OCI-LY7 (cell line): Measurements from ENCODE around the gene ZBTB7A. TPM values are rescaled to one million over a fixed set of nuclear protein-coding genes. Genes with fewer than 3 reads are reported as not detected.

Experiments used
- BruUV-seq: library from RNA; stranded (reverse); fragments of 400-500 nt; replicated peaks from 2 replicates; lab custom pipeline; 2021; lab: Mats Ljungman, UMichigan
- CTCF ChIA-PET: fragments of 300-600 bp; sonication (Branson Sonifier 250); formaldehyde crosslinking; loops from one replicate; lab custom pipeline; 2022; ENCODE audit warnings: antibody characterized with exemption; ENCODE audit not compliant: unreplicated experiment; lab: Charles Lee
- POLR2A ChIA-PET: fragments of 300-600 bp; sonication (Branson Sonifier 250); formaldehyde crosslinking; loops from one replicate; lab custom pipeline; 2022; ENCODE audit warnings: antibody characterized with exemption; lab: Charles Lee
- DNase-seq: peaks from one replicate; pipeline ENCODE4 v3.0.0-alpha.2; 2015; ENCODE audit warnings: low spot score
- H2AFZ ChIP-seq: fragments of 200-600 bp; sonication (generic), shearing (Covaris generic); 2 replicates; pipeline ENCODE4 v1.6.1; 2014; ENCODE audit warnings: mild to moderate bottlenecking, antibody characterized with exemption, low read length, moderate library complexity
- H3K27ac ChIP-seq: fragments of 200-600 bp; sonication (generic); 2 replicates; pipeline ENCODE4 v1.5.1; 2014; ENCODE audit warnings: mixed run types, low read depth, mild to moderate bottlenecking, moderate library complexity, low read length, inconsistent platforms; ENCODE audit not compliant: poor library complexity, severe bottlenecking
- H3K36me3 ChIP-seq: fragments of 200-600 bp; sonication (generic); 2 replicates; pipeline ENCODE4 v1.6.1; 2014; ENCODE audit warnings: mild to moderate bottlenecking, antibody characterized with exemption, low read length, moderate library complexity, mixed read lengths; ENCODE audit not compliant: insufficient read depth
- H3K4me1 ChIP-seq: fragments of 200-600 bp; sonication (generic); 2 replicates; pipeline ENCODE4 v1.5.1; 2014; ENCODE audit warnings: mild to moderate bottlenecking, low read length; ENCODE audit not compliant: insufficient read depth, poor library complexity, severe bottlenecking
- H3K4me2 ChIP-seq: fragments of 200-600 bp; sonication (generic); 2 replicates; pipeline ENCODE4 v1.6.1; 2014; ENCODE audit warnings: mild to moderate bottlenecking, low read length
- H3K4me3 ChIP-seq: fragments of 200-600 bp; sonication (generic); 2 replicates; pipeline ENCODE4 v1.5.1; 2014; ENCODE audit warnings: mild to moderate bottlenecking, low read depth, low read length; ENCODE audit not compliant: poor library complexity, severe bottlenecking
- H3K79me2 ChIP-seq: fragments of 200-600 bp; sonication (generic); 2 replicates; pipeline ENCODE4 v1.6.1; 2016; ENCODE audit warnings: low read depth, mild to moderate bottlenecking, low read length, moderate library complexity, mixed read lengths; ENCODE audit not compliant: insufficient read depth
- H3K9me2 ChIP-seq: fragments of 200-600 bp; sonication (generic); 2 replicates; pipeline ENCODE4 v1.6.1; 2016; ENCODE audit warnings: mild to moderate bottlenecking, low read length, mixed read lengths; ENCODE audit not compliant: insufficient read depth
- H3K9me3 ChIP-seq: fragments of 200-600 bp; sonication (generic); 2 replicates; pipeline ENCODE4 v1.6.1; 2014; ENCODE audit warnings: mild to moderate bottlenecking, mixed run types, low read length, mixed read lengths
- H4K20me1 ChIP-seq: fragments of 200-600 bp; sonication (generic); 2 replicates; pipeline ENCODE4 v1.6.1; 2014; ENCODE audit warnings: mild to moderate bottlenecking, antibody characterized with exemption, low read length, moderate library complexity, mixed read lengths; ENCODE audit not compliant: insufficient read depth
- EZH2phosphoT487 ChIP-seq: fragments of 200-600 bp; sonication (generic); IDR thresholded peaks from 2 replicates; pipeline ENCODE4 v1.6.1; 2018; ENCODE audit warnings: low read depth, borderline replicate concordance, mild to moderate bottlenecking, mixed run types, antibody characterized with exemption, low read length, moderate library complexity, mixed read lengths
- intact Hi-C: fragments of 100-400 bp; cut with micrococcal nuclease; formaldehyde crosslinking; loops from one replicate; pipeline ENCODE4 v1.10.0; 2022; ENCODE audit not compliant: unreplicated experiment
- total RNA-seq, 2 experiments: library from RNA; depleted of rRNA in 1 of 2; stranded (reverse); fragments of >200 nt in 1 of 2; shearing (Covaris generic) in 1 of 2; gene quantifications; 2 replicates each; pipeline ENCODE4 v1.2.3, GENCODE V29; 2014 to 2022
- TF ChIP-seq, protein P1 (sequence below): fragments of 200-600 bp; sonication (generic); conservative IDR thresholded peaks from 2 replicates; pipeline ENCODE4 v1.5.1; 2014; ENCODE audit warnings: mild to moderate bottlenecking, antibody characterized with exemption, low read length, moderate library complexity, mixed read lengths

The ZBTB7A gene
- total RNA-seq, 2 experiments from 2014 or later: 17.2 to 29.3 TPM

DNA sequence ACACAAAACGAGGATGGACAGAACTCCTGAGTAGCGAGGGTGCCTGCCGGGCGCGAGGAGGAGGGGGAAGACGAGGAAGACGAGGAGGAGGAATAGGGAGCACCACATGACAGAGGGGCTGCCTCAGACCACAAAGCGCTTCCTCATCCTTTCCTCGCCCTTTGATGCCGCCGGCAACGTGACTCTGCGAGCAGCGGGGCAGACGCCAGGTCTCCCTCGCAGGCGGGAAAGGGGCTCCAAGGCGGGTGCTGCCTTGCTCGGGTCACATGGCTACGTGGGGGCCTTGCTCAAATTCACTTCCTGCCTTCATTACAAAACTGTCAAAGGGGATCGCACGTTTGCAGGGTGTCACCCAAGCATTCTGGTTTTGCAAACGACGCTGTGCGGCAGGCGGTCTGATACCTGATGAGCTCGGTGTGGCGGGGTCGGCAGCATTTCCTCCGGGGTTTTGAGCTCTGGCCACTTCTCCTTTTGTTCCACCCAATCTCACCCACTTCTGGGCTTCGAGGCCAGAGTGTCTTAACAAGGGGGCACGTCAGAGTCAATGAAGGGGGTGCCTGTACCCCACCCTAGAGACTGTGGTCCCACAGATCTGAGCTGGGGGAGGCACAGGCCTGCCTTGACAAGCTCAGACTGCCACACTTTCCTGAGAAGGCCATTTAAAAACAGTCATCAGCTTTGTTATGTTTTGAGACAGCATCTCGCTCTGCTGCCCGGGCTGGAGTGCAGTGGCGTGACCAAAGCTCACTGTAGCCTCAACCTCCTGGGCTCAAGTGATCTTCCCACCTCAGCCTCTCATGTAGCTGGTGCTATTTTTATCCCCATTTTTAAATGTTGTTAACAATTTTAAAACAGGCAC, 42.3 kb upstream of the ZBTB7A start:
- no peak overlapping the region for H3K4me2 ChIP-seq
- no peak for DNase-seq
- no peaks in the 10 kb centered on the region for H3K4me1 ChIP-seq
- H4K20me1 ChIP-seq: no peaks in the 10 kb centered on the region
- peaks cover 83% of the 10 kb centered on the region for H3K36me3 ChIP-seq
- H3K9me2 ChIP-seq: no peaks in the 10 kb centered on the region
- TF ChIP-seq, protein P1, sequence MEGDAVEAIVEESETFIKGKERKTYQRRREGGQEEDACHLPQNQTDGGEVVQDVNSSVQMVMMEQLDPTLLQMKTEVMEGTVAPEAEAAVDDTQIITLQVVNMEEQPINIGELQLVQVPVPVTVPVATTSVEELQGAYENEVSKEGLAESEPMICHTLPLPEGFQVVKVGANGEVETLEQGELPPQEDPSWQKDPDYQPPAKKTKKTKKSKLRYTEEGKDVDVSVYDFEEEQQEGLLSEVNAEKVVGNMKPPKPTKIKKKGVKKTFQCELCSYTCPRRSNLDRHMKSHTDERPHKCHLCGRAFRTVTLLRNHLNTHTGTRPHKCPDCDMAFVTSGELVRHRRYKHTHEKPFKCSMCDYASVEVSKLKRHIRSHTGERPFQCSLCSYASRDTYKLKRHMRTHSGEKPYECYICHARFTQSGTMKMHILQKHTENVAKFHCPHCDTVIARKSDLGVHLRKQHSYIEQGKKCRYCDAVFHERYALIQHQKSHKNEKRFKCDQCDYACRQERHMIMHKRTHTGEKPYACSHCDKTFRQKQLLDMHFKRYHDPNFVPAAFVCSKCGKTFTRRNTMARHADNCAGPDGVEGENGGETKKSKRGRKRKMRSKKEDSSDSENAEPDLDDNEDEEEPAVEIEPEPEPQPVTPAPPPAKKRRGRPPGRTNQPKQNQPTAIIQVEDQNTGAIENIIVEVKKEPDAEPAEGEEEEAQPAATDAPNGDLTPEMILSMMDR: no peak
- no peak for TF ChIP-seq EZH2phosphoT487
- intact Hi-C loops: no loop called here
- no peak overlapping the region for H3K27ac ChIP-seq
- no peak overlapping the region for H2AFZ ChIP-seq
- H3K4me3 ChIP-seq: no peak overlapping the region
- H3K9me3 ChIP-seq: no peaks in the 10 kb centered on the region
- ChIA-PET POLR2A (interaction anchor here (0.6 kb wide), 1 partner anchor 1311 kb away, joined by 4 read pairs; no protein-coding TSS in a partner anchor), CTCF (no interaction called here)
- TSS peak; percentile 23 for BruUV-seq
- H3K79me2 ChIP-seq: no peaks in the 10 kb centered on the region

DNA sequence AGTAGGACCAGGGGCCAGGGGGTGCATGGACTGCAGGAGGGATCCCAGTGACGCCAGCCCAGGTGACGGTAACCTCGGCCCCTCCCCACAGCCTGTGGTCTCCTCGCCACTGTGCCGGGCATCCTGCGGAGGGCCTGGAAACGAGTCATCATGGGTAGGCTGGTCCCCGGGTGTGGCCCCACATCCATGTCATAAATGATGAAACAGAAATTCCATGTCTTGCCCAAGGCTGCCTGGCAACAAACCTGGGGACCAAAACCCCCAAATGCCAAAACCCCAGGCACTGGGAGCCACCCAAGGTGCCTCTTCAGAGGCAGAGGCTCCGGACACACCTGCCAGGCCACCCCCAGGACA, 36.4 kb upstream of the ZBTB7A start:
- Histone ChIP-seq H3K4me1 (no peaks in the 10 kb centered on the region), H3K79me2 (no peaks in the 10 kb centered on the region), H3K36me3 (peaks cover 64% of the 10 kb centered on the region), H4K20me1 (no peaks in the 10 kb centered on the region), H3K27ac (no peak overlapping the region), H3K9me3 (no peaks in the 10 kb centered on the region), H3K9me2 (no peaks in the 10 kb centered on the region), H2AFZ (no peak overlapping the region), H3K4me3 (no peak overlapping the region), H3K4me2 (no peak overlapping the region)
- no TSS peak for BruUV-seq
- ChIA-PET CTCF (no interaction called here), POLR2A (no interaction called here)
- intact Hi-C loops: no loop called here
- TF ChIP-seq, protein P1: no peak
- TF ChIP-seq EZH2phosphoT487: no peak
- no peak for DNase-seq

DNA sequence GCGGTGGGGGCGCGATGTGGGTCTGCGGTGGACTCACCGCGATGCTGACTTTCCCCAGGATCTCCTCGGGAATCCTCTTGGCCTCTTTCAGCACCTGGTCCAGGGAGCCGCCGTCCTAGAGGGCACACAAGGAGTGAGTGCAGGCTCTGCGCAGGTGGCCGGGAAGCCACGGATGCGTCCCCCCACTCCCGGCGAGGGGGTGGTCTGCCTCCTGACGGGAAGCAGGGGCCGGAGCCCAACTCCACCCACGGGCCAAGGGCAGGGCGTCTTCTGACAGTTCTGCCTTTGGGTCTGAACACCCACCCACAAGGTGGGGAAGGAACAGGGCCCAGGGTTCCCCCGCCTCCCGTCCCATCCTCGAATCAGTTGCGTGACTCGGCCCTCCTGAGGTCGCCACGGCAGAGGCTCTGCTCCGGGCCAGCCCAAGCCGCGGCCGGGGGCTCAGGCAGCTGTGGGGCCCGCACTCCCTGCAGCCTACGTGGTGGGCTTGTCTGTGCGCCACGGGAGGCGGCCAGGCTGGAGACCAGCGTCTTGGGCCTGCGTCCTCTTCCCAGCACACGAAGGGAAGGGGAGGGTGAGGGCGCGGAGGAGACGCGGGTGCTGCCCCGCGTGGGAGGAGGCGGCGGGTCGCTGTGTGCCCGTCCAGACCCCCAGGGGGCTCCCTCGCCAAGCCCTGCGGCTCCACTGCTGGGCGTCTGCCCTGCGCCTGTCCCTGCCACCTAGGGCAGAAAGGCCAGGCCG, 35.8 kb upstream of the ZBTB7A start:
- BruUV-seq: no TSS peak
- peaks cover 65% of the 10 kb centered on the region for H3K36me3 ChIP-seq
- H3K4me2 ChIP-seq: no peak overlapping the region
- CTCF ChIA-PET: no interaction called here
- H3K4me1 ChIP-seq: no peaks in the 10 kb centered on the region
- no peaks in the 10 kb centered on the region for H3K9me2 ChIP-seq
- DNase-seq: no peak
- no peak overlapping the region for H3K27ac ChIP-seq
- H3K4me3 ChIP-seq: no peak overlapping the region
- no peaks in the 10 kb centered on the region for H4K20me1 ChIP-seq
- H3K9me3 ChIP-seq: no peaks in the 10 kb centered on the region
- no peak for TF ChIP-seq EZH2phosphoT487
- intact Hi-C loops: no loop called here
- POLR2A ChIA-PET: no interaction called here
- H2AFZ ChIP-seq: no peak overlapping the region
- no peaks in the 10 kb centered on the region for H3K79me2 ChIP-seq
